AG08395 (cell line): ENCODE measurements around the gene CHMP1A.
"Not testable (repeated sequence)": the region's sequence is repeated elsewhere in the genome, so short reads cannot be mapped to it uniquely, and the experiment has no call there.

Experiments
- DNase-seq: peaks from one replicate; pipeline ENCODE4 v3.0.0; 2012; ENCODE audit warnings: mixed read lengths, low spot score

Gene CHMP1A

GRCh38 chr16:89657442-89658220 lies at the start of gene CHMP1A, which contains the start of gene SPATA33:
Gene CHMP1A (minus strand): TSS chr16:89657708. CDS start chr16:89657588, 120 bp downstream.
Gene SPATA33 (plus strand): TSS chr16:89657836. CDS start chr16:89657912, 76 bp downstream.
- peak; percentile 98 for DNase-seq

- DNase-seq: no peak
Observed at GRCh38 chr16:89706518-89707260, 49.2 kb upstream of the CHMP1A start.

GRCh38 chr16:89705006-89705405 lies 47.5 kb upstream of the CHMP1A start:
- no peak for DNase-seq

- DNase-seq: no peak
Observed at GRCh38 chr16:89704281-89704680, 46.8 kb upstream of the CHMP1A start.

DNA sequence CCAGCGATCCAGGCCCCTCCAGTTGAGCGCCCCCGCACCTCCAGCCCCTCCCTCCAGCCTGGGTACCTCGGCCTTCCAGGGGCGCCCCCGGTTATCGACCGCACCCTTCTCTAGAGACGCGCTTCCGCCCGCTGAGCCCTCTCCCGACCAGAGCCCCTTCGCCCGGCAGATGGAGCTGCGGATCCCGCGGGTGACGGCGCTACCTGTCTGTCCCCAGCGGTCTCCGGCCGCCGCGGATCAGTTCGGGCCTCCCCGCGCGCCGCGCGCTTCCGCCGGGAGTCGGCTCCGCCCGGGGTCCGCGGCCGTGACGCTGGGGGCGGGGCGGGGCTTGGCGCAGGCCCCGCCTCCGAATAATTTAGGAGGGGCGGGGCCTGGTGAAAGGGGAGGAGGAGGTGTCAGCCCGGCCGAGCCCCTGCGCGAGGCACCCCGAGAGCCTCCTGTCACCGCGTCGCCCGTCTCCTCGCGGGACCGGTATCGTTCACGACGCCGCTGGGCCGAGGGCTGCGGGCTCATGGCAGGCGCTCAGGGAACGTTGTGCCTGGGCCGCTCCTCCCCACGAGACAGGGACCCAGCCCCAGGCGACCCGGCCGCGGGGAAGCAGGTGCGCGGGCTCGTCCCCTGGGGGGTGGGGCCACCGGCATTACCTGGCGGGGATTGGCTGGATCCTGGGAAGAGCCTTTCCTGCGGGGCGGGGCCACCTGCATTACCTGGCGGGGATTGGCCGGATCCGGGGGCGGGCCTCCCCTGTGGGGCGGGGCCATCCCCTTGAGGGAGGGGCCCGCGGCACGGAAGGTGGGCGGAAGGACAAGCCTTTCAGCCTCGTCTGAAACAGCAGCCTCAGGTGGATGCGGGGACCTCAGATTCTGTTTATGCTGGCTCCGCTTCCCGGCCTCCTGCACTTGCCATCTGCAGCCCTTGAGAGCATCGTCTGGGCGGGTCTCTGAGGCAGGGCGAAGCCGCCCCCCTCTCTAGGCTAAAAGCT lies 44.2 kb upstream of the CHMP1A start, which contains the start of gene SPATA2L:
TSS of gene SPATA2L (minus strand) at position 281 of the 982 bp plus-strand sequence. CDS start 473 bp downstream, outside the sequence.
- peak; percentile 92 for DNase-seq

DNA sequence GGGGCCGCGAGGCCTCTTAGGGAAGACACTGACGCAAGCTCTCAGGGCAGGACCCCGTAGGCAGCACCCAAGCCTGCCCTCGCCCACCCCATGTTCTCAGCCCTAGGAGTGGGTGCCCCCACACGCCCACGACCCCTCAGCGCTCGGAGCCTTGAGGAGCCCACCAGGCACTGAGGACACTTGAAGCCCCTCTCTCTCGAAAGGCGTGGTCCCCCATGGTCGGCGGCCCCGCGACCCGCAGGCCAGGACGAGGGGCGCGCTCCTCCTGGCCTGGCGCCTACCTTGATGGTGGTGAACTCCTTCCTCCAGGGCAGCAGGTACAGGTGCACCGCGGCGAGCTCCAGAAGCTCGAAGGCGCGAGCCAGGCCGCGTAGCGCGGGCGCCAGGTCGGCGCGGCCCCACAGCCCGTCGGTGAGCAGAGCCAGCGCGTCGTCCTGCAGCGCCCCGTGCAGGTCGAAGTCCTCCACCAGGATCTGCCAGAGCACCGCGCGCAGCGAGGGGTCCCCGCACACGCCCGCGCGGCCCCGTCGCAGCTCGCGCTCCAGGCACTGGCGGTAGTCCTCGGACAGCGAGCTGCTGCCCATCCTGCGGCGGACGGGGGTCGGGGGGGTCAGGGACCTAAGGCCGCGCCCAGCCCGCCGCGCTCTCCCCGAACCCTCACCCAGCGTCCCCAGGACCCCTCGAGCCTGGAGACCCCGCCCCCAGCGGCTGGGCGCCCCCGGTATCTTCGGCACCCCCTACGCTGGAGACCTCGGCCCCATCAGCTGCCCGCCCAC lies 43.3 kb upstream of the CHMP1A start:
- peak; percentile 27 for DNase-seq

DNA sequence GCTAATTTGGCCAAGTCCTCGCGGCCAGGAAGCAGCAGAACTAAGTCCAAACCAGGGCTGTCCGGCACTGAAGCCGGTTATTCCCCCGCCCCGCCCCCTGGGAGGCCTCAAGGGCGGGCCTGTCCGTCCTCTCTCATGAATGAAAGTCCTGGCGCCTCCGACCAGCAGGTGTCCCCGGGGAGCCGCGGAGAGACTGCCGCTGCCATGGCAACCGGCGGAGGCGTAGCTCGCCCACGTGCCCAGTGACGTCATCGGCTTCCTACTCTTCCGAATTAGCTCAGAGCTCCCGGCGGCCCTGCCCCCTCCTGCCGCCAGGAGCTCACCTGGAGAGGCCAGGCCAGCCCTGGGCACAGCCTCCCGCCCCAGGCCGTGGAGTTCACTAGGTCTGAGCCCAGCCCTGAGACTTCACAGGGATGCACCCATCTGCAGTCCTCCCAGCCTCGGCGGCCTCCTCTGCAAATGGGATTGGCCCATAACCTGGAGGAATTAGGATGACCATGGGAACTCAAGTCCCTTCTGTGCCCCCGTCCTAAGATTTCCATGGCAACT lies 42.7 kb upstream of the CHMP1A start:
- DNase-seq: peak; percentile 98

GRCh38 chr16:89699629-89700099 lies 42.2 kb upstream of the CHMP1A start:
- not testable (repeated sequence) for DNase-seq

DNA sequence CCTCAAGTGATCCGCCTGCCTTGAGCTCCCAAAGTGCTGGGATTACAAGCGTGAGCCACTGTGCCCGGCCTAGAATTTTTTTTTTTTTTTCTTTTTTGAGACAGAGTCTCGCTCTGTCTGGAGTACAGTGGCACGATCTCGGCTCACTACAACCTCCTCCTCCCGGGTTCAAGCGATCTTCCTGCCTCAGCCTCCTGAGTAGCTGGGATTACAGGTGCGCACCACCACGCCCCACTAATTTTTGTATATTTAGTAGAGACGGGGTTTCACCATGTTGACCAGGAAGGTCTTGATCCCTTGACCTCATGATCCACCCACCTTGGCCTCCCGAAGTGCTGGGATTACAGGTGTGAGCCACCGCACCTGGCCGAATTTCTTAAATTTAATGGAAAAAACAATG lies 41.2 kb upstream of the CHMP1A start:
- DNase-seq: not testable (repeated sequence)

- DNase-seq: no peak
Observed at GRCh38 chr16:89697616-89698331, 40.3 kb upstream of the CHMP1A start.

- no peak for DNase-seq
Observed at GRCh38 chr16:89697161-89697615, 39.7 kb upstream of the CHMP1A start.

- no peak for DNase-seq
Observed at GRCh38 chr16:89696670-89697128, 39.2 kb upstream of the CHMP1A start.

GRCh38 chr16:89695875-89696669 lies 38.6 kb upstream of the CHMP1A start:
- DNase-seq: no peak

GRCh38 chr16:89695086-89695874 lies 37.8 kb upstream of the CHMP1A start:
- DNase-seq: no peak

GRCh38 chr16:89694784-89695085 lies 37.2 kb upstream of the CHMP1A start:
- DNase-seq: not testable (repeated sequence)

DNA sequence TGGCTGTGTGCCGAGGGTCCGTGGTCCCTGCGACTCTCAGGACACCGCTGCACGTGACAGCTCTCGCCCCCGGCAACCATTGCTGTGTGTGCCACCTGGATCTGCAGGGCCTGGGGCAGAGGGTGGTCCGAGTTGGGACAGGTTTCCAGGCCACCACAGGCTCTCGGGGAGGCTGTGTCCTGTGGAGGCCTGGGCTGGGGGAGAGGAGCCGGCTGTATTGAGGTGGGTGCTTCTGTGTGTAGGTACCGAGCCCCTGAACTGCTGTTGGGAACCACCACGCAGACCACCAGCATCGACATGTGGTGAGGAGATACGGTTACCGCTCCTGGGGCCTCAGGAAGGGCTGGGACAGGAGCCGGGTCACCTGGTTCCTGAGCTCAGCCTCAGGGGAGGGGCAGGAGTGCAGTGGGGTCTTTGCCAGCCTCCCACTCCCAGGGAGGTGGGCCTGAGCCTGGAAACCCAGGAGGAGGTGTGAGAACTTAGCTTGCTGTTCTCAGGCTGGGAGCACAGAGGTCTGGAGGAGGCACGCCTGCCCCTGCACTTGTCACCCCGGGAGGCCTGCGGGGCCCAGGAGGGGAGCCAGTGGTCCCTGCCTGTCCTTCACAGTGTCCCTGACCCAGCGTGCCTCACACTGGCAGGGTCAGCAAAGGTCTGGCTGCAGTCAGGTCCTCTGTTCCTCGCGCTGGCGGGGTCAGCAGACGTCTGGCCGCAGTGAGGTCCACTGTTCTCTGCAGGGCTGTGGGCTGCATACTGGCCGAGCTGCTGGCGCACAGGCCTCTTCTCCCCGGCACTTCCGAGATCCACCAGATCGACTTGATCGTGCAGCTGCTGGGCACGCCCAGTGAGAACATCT lies 36.6 kb upstream of the CHMP1A start:
- no peak for DNase-seq

- no peak for DNase-seq
Observed at GRCh38 chr16:89693289-89693731, 35.8 kb upstream of the CHMP1A start.
